Erythroblast (primary cell): Measurements from ENCODE around the gene HELB.

ENCODE experiments used
- DNase-seq, 2 experiments: peaks; one replicate each; lab custom pipeline; 2025; lab: John Stamatoyannopoulos, UW
- GATA1 ChIP-seq: IDR thresholded peaks from 2 replicates; pipeline ENCODE4 v1.6.1; 2011; ENCODE audit warnings: low read depth, mild to moderate bottlenecking, control low read depth, low read length, moderate library complexity
- POLR2A ChIP-seq: IDR thresholded peaks from 2 replicates; pipeline ENCODE4 v1.6.1; 2011; ENCODE audit warnings: mild to moderate bottlenecking, low read length

HELB gene

GRCh38 chr12:66301944-66302826 lies at the start of gene HELB:
HELB (plus strand) TSS chr12:66302493; CDS start chr12:66302604, 111 bp downstream.
- TF ChIP-seq POLR2A (peak; percentile 75), GATA1 (no peak)

GRCh38 chr12:66252771-66253170 lies 49.5 kb upstream of the HELB start:
- DNase-seq = no peak
- TF ChIP-seq POLR2A (no peak), GATA1 (no peak)

More at GRCh38 chr12:66301944-66302826, at the start of gene HELB:
- DNase-seq = peak; percentile 96 to 97

DNA sequence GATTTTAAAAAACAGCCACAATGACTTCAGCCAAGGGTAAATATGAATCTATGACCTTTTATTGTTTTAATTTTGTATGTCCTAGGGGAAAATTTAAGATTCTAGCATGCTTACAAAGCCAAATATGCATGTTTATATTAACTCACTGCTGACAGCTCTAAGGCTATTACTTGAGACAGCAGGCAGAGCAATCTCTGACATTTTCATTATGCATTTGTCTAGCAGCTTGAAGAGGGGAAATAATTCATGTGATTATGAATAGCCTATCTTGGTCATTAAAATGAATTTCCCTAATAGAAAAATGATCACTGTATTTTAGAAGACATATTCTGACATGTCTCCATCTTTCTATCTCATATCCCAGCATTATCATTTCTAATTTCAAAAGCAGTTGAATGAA lies 46.6 kb upstream of the HELB start:
- no peak for DNase-seq
- no peak for TF ChIP-seq GATA1
- no peak for TF ChIP-seq POLR2A

DNA sequence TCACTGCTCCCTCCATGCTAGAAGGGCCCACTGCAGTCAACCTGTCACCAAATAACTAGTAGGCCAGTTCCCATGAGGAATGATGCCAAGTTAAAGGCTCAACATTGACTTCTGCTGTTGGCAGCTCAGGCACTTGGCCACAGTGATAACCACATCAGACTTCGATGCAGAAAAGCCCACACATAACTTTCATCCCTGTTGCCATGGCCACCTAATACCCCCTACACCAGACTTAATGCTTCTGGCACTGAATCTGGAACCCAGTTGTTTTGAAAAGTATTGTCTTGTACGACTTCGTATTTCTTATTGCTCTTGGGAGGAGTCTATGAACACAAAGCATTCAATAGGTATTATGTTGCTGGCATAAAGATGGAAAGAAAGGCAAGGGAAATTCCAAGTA lies 44.3 kb upstream of the HELB start:
- no peak for DNase-seq

DNA sequence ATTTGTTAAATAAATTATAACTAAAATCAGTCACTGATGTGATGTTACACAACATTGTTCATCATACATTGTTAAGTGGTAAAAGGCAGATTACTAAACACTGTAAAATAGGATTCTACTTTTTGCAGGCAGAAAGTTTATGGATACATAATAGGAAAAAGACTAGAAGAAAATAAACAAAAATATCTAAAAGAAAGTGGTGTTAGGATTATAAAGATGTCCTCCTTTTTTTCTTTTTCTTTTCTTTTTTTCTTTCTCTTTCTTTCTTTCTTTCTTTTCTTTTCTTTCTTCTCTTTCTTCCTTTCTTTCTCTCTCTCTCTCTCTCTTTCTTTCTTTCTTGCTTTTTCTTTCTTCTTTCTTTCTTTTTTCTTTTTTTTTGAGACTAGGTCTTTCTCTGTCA lies 39.6 kb upstream of the HELB start:
- DNase-seq = no peak
- TF ChIP-seq POLR2A (no peak), GATA1 (no peak)

More for the DNA sequence above, 44.3 kb upstream of the HELB start:
- TF ChIP-seq GATA1 = no peak
- TF ChIP-seq POLR2A = no peak

- DNase-seq = no peak
- TF ChIP-seq GATA1 (no peak), POLR2A (no peak)
Observed at GRCh38 chr12:66268562-66268961, 33.7 kb upstream of the HELB start.

- TF ChIP-seq POLR2A (no peak), GATA1 (no peak)
- no peak for DNase-seq
Observed at GRCh38 chr12:66269142-66269541, 33.2 kb upstream of the HELB start.

- TF ChIP-seq POLR2A (no peak), GATA1 (no peak)
- peak; percentile 51 to 55 for DNase-seq
Observed at GRCh38 chr12:66269757-66270383, 32.4 kb upstream of the HELB start.

GRCh38 chr12:66270613-66271012 lies 31.7 kb upstream of the HELB start:
- no peak for DNase-seq
- TF ChIP-seq POLR2A (no peak), GATA1 (no peak)

DNA sequence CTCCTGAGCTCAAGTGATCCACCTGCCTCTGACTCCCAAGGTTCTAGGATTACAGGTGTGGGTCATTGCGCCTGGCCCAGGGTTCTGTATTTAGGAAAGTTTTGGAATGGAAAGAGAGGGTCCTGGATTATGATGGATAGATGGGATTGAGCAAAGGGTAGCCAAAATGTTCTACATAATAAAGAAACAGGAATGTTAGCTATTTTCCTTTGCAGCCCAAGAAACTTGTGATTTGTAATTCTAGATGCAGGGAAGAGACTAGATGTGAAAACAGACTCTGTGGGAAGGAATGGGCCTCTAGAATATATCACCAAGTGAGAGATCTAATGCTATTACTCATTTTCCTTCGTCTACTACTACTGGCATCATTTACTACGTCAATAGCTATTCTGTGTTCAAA lies 29.6 kb upstream of the HELB start:
- no peak for DNase-seq
- no peak for TF ChIP-seq POLR2A
- no peak for TF ChIP-seq GATA1

GRCh38 chr12:66273147-66273546 lies 29.1 kb upstream of the HELB start:
- TF ChIP-seq GATA1 (no peak), POLR2A (no peak)
- DNase-seq = no peak

- DNase-seq = no peak
- no peak for TF ChIP-seq POLR2A
- TF ChIP-seq GATA1 = no peak
Observed at GRCh38 chr12:66275040-66275439, 27.3 kb upstream of the HELB start.

DNA sequence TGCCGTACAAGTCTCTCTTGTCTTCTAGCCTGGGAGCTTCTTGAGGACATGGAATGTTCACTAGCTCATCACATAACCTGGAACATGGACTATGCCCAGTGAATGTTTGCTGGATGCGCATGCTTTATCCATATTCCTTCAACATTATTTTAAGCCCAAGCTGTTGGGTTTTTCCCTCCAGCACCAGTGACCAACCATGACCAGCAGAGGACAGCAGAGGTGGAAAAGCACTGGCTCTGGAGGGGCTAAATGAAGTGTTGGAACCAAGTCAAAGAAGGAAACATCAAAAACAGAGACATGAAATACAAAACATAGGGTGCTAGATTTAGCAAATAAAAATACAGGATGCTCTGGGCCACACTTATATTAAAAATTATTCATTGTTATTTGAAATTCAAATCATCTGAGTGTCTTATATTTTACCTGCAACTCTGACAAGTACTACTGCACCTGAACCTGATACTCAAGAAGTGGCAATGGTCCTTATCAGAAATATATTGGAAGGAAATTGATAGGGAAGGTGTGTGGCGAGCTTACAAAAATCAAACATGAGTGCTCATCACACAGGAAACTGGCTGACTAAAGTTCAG lies 23.1 kb upstream of the HELB start:
- peak; percentile 32 to 41 for DNase-seq
- TF ChIP-seq POLR2A = no peak
- TF ChIP-seq GATA1 = no peak

DNA sequence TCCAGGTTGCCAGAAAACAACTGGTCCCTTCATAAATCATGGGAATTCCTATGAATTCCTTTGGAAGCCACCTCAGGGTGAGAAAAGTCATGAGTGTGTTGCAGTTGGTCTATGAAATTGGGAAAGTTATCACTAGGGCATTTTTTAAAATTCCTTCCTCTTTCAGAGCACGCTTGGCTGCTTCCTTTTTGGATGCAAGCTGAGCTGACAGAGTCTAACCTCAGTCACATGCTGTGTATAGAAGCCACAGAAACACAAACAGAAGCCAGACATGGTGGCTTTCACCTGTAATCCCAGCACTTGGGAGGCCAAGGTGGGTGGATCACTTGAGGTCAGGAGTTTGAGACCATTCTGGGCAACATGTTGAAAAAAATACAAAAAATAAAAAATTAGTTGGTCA lies 21.7 kb upstream of the HELB start:
- no peak for DNase-seq
- no peak for TF ChIP-seq GATA1
- TF ChIP-seq POLR2A = no peak
